Kidney glomerular epithelial cell (primary cell): Measurements from ENCODE around the gene SUDS3.
"Not testable (repeated sequence)": the region's sequence is repeated elsewhere in the genome, so short reads cannot be mapped to it uniquely, and the experiment has no call there.

Experiments
- DNase-seq: peaks from one replicate; lab custom pipeline; 2025; lab: John Stamatoyannopoulos, UW

The SUDS3 gene

GRCh38 chr12:118376089-118377020 lies at the start of gene SUDS3:
Gene SUDS3 (plus strand): TSS chr12:118376555. CDS start chr12:118376692, 137 bp downstream.
- DNase-seq = peak; percentile 69

GRCh38 chr12:118326991-118327390 lies 49.4 kb upstream of the SUDS3 start:
- no peak for DNase-seq

- DNase-seq = no peak
These were observed 49.0 kb upstream of the SUDS3 start for GRCh38 chr12:118327391-118327790.

- no peak for DNase-seq
These were observed 47.6 kb upstream of the SUDS3 start for GRCh38 chr12:118328486-118329330.

GRCh38 chr12:118330421-118331018 lies 45.8 kb upstream of the SUDS3 start:
- DNase-seq = no peak

GRCh38 chr12:118332511-118332910 lies 43.8 kb upstream of the SUDS3 start:
- no peak for DNase-seq

GRCh38 chr12:118334241-118334640 lies 42.1 kb upstream of the SUDS3 start:
- DNase-seq = no peak

- DNase-seq = no peak
These were observed 41.3 kb upstream of the SUDS3 start for GRCh38 chr12:118334939-118335567.

GRCh38 chr12:118336123-118336522 lies 40.2 kb upstream of the SUDS3 start:
- DNase-seq = no peak

- no peak for DNase-seq
These were observed 39.0 kb upstream of the SUDS3 start for GRCh38 chr12:118337194-118337838.

- DNase-seq = no peak
These were observed 34.3 kb upstream of the SUDS3 start for GRCh38 chr12:118342090-118342489.

GRCh38 chr12:118344829-118345228 lies 31.5 kb upstream of the SUDS3 start:
- DNase-seq = no peak

- peak; percentile 30 for DNase-seq
These were observed 31.0 kb upstream of the SUDS3 start for GRCh38 chr12:118345355-118345754.

- DNase-seq = no peak
These were observed 29.5 kb upstream of the SUDS3 start for GRCh38 chr12:118346895-118347294.

GRCh38 chr12:118347916-118348315 lies 28.4 kb upstream of the SUDS3 start:
- no peak for DNase-seq

- DNase-seq = no peak
These were observed 25.3 kb upstream of the SUDS3 start for GRCh38 chr12:118350908-118351559.

- no peak for DNase-seq
These were observed 22.6 kb upstream of the SUDS3 start for GRCh38 chr12:118353721-118354120.

- not testable (repeated sequence) for DNase-seq
These were observed 21.9 kb upstream of the SUDS3 start for GRCh38 chr12:118354503-118354902.

- DNase-seq = no peak
These were observed 21.5 kb upstream of the SUDS3 start for GRCh38 chr12:118354903-118355302.

- DNase-seq = no peak
These were observed 20.5 kb upstream of the SUDS3 start for GRCh38 chr12:118355843-118356242.

- DNase-seq = peak; percentile 28
These were observed 19.5 kb upstream of the SUDS3 start for GRCh38 chr12:118356809-118357256.
